ENCODE results near the gene MALT1.
A peak's percentile ranks its signal among the peaks of the same experiment; 100 is the strongest.
"Not testable (repeated sequence)": the region's sequence is repeated elsewhere in the genome, so short reads cannot be mapped to it uniquely, and the experiment has no call there.

The MALT1 gene

GRCh38 chr18:58671111-58671631 is at the start of gene MALT1:
Gene MALT1, plus strand, starts transcription at chr18:58671465. Its CDS starts 179 bp downstream, at chr18:58671644.
- DNase-seq (ENCODE audit: low read depth) = peak; percentile 92

- no peak for DNase-seq (ENCODE audit: low read depth)
Observed at GRCh38 chr18:58624011-58624410, 47.3 kb upstream of the MALT1 start.

- no peak for DNase-seq (ENCODE audit: low read depth)
Observed at GRCh38 chr18:58625839-58626238, 45.4 kb upstream of the MALT1 start.

GRCh38 chr18:58630071-58630470 is 41.2 kb upstream of the MALT1 start:
- DNase-seq (ENCODE audit: low read depth) = no peak

- no peak for DNase-seq (ENCODE audit: low read depth)
Observed at GRCh38 chr18:58631301-58631700, 40.0 kb upstream of the MALT1 start.

GRCh38 chr18:58632552-58632951 is 38.7 kb upstream of the MALT1 start:
- DNase-seq (ENCODE audit: low read depth) = no peak

GRCh38 chr18:58633874-58634273 is 37.4 kb upstream of the MALT1 start:
- no peak for DNase-seq (ENCODE audit: low read depth)

- no peak for DNase-seq (ENCODE audit: low read depth)
Observed at GRCh38 chr18:58635891-58636290, 35.4 kb upstream of the MALT1 start.

GRCh38 chr18:58637197-58637596 is 34.1 kb upstream of the MALT1 start:
- DNase-seq (ENCODE audit: low read depth) = no peak

- no peak for DNase-seq (ENCODE audit: low read depth)
Observed at GRCh38 chr18:58637946-58638345, 33.3 kb upstream of the MALT1 start.

GRCh38 chr18:58638441-58638840 is 32.8 kb upstream of the MALT1 start:
- no peak for DNase-seq (ENCODE audit: low read depth)

GRCh38 chr18:58639237-58639636 is 32.0 kb upstream of the MALT1 start:
- DNase-seq (ENCODE audit: low read depth) = no peak

GRCh38 chr18:58639751-58640427 is 31.4 kb upstream of the MALT1 start:
- DNase-seq (ENCODE audit: low read depth) = no peak

GRCh38 chr18:58640428-58640805 is 30.8 kb upstream of the MALT1 start:
- no peak for DNase-seq (ENCODE audit: low read depth)

GRCh38 chr18:58640891-58641610 is 30.2 kb upstream of the MALT1 start:
- no peak for DNase-seq (ENCODE audit: low read depth)

- DNase-seq (ENCODE audit: low read depth) = not testable (repeated sequence)
Observed at GRCh38 chr18:58643557-58643956, 27.7 kb upstream of the MALT1 start.

GRCh38 chr18:58645398-58645797 is 25.9 kb upstream of the MALT1 start:
- DNase-seq (ENCODE audit: low read depth) = no peak

- no peak for DNase-seq (ENCODE audit: low read depth)
Observed at GRCh38 chr18:58646334-58646862, 24.9 kb upstream of the MALT1 start.

- DNase-seq (ENCODE audit: low read depth) = no peak
Observed at GRCh38 chr18:58649966-58650816, 21.1 kb upstream of the MALT1 start.

- DNase-seq (ENCODE audit: low read depth) = not testable (repeated sequence)
Observed at GRCh38 chr18:58650830-58651229, 20.4 kb upstream of the MALT1 start.

GRCh38 chr18:58653144-58653722 is 18.0 kb upstream of the MALT1 start:
- DNase-seq (ENCODE audit: low read depth) = not testable (repeated sequence)

All from stimulated activated CD8-positive, alpha-beta memory T cell treated with anti-CD3 and anti-CD28 coated beads, Interleukin-4, amount 100 ng/mL, for 24 hours (primary cell).